ENCODE measurements around the gene PPP6R2. TPM values are rescaled to one million over a fixed set of nuclear protein-coding genes. Genes with fewer than 3 reads are reported as not detected.

The PPP6R2 gene
- total RNA-seq, 1 experiment from 2014 or later, result 47.8 TPM

GRCh38 chr22:50320116-50320515 is 23.0 kb upstream of the PPP6R2 start:
- TF ChIP-seq, protein P1, sequence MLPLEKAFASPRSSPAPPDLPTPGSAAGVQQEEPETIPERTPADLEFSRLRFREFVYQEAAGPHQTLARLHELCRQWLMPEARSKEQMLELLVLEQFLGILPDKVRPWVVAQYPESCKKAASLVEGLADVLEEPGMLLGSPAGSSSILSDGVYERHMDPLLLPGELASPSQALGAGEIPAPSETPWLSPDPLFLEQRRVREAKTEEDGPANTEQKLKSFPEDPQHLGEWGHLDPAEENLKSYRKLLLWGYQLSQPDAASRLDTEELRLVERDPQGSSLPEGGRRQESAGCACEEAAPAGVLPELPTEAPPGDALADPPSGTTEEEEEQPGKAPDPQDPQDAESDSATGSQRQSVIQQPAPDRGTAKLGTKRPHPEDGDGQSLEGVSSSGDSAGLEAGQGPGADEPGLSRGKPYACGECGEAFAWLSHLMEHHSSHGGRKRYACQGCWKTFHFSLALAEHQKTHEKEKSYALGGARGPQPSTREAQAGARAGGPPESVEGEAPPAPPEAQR (CRISPR knock-in tag; IDR thresholded peaks at IDR 0.05), result no peak
- TF ChIP-seq ZNF396 (CRISPR knock-in tag; IDR thresholded peaks at IDR 0.05; ENCODE audit: borderline replicate concordance) (no peak), TCF7 (CRISPR knock-in tag; IDR thresholded peaks at IDR 0.05; ENCODE audit: low read depth) (no peak), ZNF138 (CRISPR knock-in tag; conservative IDR thresholded peaks at IDR 0.05) (no peak), ZNF512 (CRISPR knock-in tag; IDR thresholded peaks at IDR 0.05; ENCODE audit: borderline replicate concordance) (no peak), FOXP1 (CRISPR knock-in tag; IDR thresholded peaks at IDR 0.05; ENCODE audit: borderline replicate concordance) (no peak), ATF1 (CRISPR knock-in tag; IDR thresholded peaks at IDR 0.05) (no peak), RORB (CRISPR knock-in tag; IDR thresholded peaks at IDR 0.05) (no peak)
- TF ChIP-seq, protein P2, sequence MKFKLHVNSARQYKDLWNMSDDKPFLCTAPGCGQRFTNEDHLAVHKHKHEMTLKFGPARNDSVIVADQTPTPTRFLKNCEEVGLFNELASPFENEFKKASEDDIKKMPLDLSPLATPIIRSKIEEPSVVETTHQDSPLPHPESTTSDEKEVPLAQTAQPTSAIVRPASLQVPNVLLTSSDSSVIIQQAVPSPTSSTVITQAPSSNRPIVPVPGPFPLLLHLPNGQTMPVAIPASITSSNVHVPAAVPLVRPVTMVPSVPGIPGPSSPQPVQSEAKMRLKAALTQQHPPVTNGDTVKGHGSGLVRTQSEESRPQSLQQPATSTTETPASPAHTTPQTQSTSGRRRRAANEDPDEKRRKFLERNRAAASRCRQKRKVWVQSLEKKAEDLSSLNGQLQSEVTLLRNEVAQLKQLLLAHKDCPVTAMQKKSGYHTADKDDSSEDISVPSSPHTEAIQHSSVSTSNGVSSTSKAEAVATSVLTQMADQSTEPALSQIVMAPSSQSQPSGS (CRISPR knock-in tag; IDR thresholded peaks at IDR 0.05; ENCODE audit: borderline replicate concordance, low read depth), result no peak
- TF ChIP-seq, protein P3, sequence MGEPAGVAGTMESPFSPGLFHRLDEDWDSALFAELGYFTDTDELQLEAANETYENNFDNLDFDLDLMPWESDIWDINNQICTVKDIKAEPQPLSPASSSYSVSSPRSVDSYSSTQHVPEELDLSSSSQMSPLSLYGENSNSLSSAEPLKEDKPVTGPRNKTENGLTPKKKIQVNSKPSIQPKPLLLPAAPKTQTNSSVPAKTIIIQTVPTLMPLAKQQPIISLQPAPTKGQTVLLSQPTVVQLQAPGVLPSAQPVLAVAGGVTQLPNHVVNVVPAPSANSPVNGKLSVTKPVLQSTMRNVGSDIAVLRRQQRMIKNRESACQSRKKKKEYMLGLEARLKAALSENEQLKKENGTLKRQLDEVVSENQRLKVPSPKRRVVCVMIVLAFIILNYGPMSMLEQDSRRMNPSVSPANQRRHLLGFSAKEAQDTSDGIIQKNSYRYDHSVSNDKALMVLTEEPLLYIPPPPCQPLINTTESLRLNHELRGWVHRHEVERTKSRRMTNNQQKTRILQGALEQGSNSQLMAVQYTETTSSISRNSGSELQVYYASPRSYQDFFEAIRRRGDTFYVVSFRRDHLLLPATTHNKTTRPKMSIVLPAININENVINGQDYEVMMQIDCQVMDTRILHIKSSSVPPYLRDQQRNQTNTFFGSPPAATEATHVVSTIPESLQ (CRISPR knock-in tag; IDR thresholded peaks at IDR 0.05), result no peak
- TF ChIP-seq, protein P4, sequence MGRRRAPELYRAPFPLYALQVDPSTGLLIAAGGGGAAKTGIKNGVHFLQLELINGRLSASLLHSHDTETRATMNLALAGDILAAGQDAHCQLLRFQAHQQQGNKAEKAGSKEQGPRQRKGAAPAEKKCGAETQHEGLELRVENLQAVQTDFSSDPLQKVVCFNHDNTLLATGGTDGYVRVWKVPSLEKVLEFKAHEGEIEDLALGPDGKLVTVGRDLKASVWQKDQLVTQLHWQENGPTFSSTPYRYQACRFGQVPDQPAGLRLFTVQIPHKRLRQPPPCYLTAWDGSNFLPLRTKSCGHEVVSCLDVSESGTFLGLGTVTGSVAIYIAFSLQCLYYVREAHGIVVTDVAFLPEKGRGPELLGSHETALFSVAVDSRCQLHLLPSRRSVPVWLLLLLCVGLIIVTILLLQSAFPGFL (CRISPR knock-in tag; IDR thresholded peaks at IDR 0.05; ENCODE audit: borderline replicate concordance), result no peak
- TF ChIP-seq, protein P5, sequence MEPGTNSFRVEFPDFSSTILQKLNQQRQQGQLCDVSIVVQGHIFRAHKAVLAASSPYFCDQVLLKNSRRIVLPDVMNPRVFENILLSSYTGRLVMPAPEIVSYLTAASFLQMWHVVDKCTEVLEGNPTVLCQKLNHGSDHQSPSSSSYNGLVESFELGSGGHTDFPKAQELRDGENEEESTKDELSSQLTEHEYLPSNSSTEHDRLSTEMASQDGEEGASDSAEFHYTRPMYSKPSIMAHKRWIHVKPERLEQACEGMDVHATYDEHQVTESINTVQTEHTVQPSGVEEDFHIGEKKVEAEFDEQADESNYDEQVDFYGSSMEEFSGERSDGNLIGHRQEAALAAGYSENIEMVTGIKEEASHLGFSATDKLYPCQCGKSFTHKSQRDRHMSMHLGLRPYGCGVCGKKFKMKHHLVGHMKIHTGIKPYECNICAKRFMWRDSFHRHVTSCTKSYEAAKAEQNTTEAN (CRISPR knock-in tag; IDR thresholded peaks at IDR 0.05), result no peak
- Mint-ChIP-seq H3K36me3 (no peaks in the 10 kb centered on the region), H3K27me3 (ENCODE audit: low read depth) (peaks cover 7% of the 10 kb centered on the region), H3K9me3 (no peaks in the 10 kb centered on the region), H3K4me1 (no peaks in the 10 kb centered on the region), H3K4me3 (no peak overlapping the region), H3K27ac (no peak overlapping the region)
- ChIA-PET CTCF (interaction anchor here (3.3 kb wide), 1 partner anchor 22 kb away, joined by 14 read pairs; no protein-coding TSS in a partner anchor), POLR2A (no interaction called here)
- ATAC-seq, result no peak
- no peak for DNase-seq (ENCODE audit: low spot score)

- POLR2A ChIA-PET, result interaction anchor here (1.0 kb wide), 1 partner anchor 14 kb away, joined by 3 read pairs; the partner anchor contains the start of gene PLXNB2
- Mint-ChIP-seq H3K36me3 (no peaks in the 10 kb centered on the region), H3K9me3 (no peaks in the 10 kb centered on the region), H3K27ac (no peak overlapping the region), H3K4me3 (no peak overlapping the region), H3K4me1 (no peaks in the 10 kb centered on the region), H3K27me3 (ENCODE audit: low read depth) (peaks cover 13% of the 10 kb centered on the region)
- no peak for ATAC-seq
- DNase-seq (ENCODE audit: low spot score), result no peak
- CTCF ChIA-PET, result interaction anchor here (3.3 kb wide), 1 partner anchor 21 kb away, joined by 14 read pairs; no protein-coding TSS in a partner anchor
- no peak for TF ChIP-seq ZNF219 (CRISPR knock-in tag; IDR thresholded peaks at IDR 0.05; ENCODE audit: borderline replicate concordance)
- TF ChIP-seq TCF7 (CRISPR knock-in tag; IDR thresholded peaks at IDR 0.05; ENCODE audit: low read depth), result no peak
- TF ChIP-seq CDX4 (CRISPR knock-in tag; IDR thresholded peaks at IDR 0.05; ENCODE audit: borderline replicate concordance), result no peak
- TF ChIP-seq SMAD4 (CRISPR knock-in tag; IDR thresholded peaks at IDR 0.05), result no peak
- no peak for TF ChIP-seq ETV6 (CRISPR knock-in tag; IDR thresholded peaks at IDR 0.05)
- TF ChIP-seq PRDM15 (CRISPR knock-in tag; IDR thresholded peaks at IDR 0.05), result no peak
- TF ChIP-seq NFE2L1 (CRISPR knock-in tag; IDR thresholded peaks at IDR 0.05), result no peak
- TF ChIP-seq FOXP1 (CRISPR knock-in tag; IDR thresholded peaks at IDR 0.05; ENCODE audit: borderline replicate concordance), result no peak
- TF ChIP-seq MXD4 (CRISPR knock-in tag; IDR thresholded peaks at IDR 0.05; ENCODE audit: borderline replicate concordance), result no peak
- no peak for TF ChIP-seq HMGA2 (CRISPR knock-in tag; IDR thresholded peaks at IDR 0.05)
These were observed 22.3 kb upstream of the PPP6R2 start for GRCh38 chr22:50320671-50321325.
